HG02852 (cell line): ENCODE measurements around the gene IFNLR1.
A peak's percentile ranks its signal among the peaks of the same experiment; 100 is the strongest.
"Not testable (repeated sequence)": the region's sequence is repeated elsewhere in the genome, so short reads cannot be mapped to it uniquely, and the experiment has no call there.

Source experiments
- ATAC-seq: cut with Tn5 transposase; IDR thresholded peaks from one replicate; pipeline ENCODE4 v1.9.1; 2021; ENCODE audit warnings: mild to moderate bottlenecking, moderate library complexity; ENCODE audit not compliant: unreplicated experiment

Gene IFNLR1

DNA sequence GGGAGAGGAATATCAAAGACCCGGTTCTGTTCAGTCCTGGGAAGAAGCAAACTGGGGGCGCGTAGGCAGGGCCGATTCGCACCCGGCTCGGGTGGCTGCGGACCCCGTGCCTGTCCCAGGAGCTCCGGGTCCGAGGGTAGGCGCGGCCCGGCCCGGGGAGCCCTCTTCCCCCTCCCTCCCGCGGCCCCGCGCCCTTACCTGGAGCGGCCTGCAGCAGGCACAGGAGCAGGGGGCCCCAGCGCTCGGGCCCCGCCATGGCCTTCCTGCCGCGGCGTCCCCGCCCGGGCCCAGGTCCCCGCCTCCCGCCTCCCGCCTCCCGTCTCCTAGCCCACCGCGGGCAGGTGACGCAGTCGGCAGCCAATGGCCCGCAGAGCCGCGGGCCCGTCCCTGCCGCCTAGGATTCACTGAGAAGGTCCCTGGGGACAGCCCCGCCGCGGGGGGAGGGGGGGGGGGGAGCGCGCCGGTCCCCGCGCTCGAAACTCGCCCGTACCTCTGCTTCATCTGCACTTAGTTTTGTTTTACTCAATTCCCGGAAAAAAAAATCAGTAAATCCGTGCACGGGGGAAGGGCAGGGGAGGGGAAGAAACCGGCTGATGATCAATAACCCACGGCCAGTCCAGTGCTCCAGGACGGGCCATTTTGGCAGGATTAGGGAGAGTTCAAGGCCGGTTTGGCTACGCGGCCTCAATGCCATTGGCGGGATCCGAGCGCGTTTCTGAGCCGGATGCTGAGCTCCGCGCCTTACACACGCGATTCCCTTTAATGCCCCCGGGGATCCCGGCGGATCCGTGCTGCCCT, at the start of gene IFNLR1:
Gene IFNLR1 (minus strand): TSS at position 297 of the 798 bp plus-strand sequence. CDS start 41 bp downstream, at position 256.
- peak; percentile 44 for ATAC-seq

DNA sequence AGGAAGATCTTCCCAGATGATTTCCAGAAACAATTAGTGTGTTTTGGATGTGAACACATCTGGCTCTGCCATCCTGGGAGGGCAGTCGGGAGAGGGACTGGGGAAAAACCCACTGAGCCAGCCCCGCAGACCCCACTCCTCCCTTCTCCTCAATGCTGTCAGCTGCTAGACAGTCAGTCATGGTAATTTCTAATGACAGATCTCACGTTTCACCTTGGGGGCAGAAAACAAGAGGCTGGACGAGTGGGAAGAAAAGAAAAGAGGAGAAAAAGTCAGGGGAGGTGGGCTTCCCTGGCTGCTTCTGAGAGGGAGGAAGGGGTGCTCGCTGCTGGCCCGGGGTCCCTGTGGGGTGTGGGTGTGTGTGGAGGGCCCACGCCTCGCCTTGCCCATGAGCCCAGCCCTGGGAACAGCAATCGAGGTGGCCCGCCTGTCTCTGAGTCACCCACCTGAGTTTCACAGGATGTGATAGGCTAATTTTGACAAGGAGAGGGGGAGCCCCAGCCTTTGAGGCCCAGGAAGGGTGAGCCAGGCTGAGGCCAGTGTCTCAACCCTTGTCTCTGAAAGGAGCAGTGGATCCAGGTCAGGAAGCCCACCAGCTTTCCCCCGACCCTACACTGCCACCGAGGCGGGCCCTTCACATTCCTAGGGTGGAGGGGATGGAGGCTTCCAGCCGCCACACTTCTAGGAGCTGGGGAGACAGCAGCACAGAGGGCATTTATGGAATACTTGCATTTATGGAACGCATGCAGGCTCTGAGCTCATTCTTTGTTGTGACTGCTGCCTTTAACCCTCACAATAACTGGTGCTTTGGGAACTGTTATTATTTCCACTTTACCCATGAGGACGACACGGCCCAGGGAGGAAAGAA, 49.1 kb upstream of the IFNLR1 start:
- ATAC-seq, result no peak

DNA sequence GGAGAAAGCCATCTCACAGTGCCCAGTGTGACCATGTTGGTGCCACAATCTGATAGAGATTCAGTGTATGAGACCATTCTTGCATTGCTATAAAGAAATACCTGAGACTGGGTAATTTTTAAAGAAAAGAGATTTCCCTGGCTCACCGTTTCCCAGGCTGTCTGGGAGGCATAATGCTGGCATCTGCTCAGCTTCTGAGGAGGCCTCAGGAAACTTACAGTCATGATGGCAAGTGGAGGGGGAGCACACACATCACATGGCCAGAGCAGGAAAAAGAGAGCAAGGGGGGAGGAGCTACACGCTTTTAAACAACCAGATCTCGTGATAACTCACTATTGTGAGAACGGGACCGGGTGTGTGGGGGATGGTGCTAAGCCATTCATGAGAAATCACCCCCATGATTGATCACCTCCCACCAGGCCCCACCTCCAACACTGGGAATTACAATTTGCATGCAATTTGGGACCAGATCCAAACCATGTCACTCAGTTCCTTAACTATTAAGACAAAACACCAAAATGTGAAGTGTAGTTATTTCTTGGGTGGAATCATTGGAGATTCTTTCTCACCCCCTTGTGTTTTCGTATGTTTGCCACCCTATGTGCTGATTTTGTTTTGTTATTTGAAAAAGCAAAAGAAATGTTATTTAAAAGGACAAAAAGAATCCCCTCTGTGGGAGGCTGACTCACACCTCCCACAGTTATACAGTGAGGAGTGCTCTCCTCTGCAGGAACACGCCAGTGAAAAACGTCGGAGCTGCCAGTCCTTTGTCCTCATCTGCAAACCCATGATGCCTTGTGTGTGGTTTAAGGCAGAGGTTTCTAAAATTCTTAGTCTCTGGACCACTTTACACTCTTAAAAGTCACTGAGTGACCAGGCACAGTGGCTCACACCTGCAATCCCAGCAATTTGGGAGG, 46.9 kb upstream of the IFNLR1 start:
- ATAC-seq, result no peak

DNA sequence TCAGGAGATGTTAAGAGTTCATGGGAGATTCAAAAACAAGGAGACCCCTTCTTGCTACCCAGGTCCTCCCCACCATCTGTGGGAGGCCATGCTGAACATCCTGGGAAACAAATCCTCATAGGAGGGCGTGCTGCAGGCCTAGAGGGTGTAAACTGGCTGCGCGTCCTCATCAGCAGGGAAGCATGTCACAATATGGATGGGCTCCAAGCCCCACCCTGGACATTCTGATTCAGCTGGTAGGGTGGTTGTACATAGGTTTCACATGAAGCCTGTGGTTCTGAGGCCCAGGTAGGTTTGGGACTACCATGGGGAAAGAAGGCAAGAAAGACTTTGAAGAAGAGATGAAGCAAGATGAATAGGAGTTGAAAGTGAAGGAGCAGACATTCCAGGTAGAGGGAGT, 44.6 kb upstream of the IFNLR1 start:
- no peak for ATAC-seq

DNA sequence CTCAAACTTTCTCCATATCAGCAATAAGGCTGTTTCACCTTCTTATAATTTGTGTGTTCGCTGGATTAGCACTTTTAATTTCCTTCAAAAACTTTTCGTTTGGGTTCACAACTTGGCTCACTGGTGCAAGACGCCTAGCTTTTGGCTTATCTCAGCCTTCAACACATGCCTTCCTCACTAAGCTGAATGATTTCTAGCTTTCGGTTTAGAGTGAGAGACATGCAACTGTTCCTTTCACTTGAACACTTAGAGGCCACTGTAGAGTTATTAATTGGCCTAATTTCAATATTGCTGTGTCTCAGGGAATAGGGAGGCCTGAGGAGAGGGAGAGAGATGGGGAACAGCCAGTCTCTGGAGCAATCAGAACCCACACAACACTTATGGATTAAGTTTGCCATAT, 41.2 kb upstream of the IFNLR1 start:
- ATAC-seq, result peak; percentile 64

DNA sequence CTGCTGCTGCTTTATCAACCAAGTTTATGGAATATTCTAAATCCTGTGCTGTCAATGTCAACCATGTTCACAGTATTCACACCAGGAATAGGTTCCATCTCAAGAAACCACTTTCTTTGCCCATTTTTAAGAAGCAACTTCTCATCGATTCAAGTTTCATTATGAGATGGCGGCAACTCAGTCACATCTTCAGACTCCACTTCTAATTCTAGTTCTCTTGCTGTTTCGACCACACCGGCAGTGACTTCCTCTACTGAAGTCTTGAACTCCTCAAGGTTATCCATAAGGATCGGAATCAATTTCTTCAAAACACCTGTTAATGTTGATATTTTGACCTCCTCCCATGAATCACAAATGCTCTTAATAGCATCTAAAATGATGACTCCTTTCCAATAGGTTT, 39.7 kb upstream of the IFNLR1 start:
- peak; percentile 48 for ATAC-seq

DNA sequence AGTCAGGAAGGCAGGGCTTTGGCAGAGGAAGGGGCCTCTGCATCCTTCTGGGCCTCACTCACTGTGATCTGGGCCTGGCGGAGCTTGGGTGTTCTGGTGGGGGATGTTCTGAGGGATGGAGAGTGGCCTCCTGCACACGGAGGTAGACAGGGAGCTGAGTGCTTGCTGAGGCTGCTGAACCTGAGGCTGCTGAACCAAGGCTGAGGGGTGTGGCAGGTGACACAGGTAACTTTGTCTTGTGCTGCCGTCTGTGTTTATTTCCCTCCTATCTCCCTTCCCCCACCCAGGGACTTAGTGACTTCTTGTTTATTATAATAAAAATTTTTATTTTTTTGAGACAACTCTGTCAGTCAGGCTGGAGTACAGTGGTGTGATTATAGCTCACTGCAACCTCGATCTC, 37.7 kb upstream of the IFNLR1 start:
- no peak for ATAC-seq

DNA sequence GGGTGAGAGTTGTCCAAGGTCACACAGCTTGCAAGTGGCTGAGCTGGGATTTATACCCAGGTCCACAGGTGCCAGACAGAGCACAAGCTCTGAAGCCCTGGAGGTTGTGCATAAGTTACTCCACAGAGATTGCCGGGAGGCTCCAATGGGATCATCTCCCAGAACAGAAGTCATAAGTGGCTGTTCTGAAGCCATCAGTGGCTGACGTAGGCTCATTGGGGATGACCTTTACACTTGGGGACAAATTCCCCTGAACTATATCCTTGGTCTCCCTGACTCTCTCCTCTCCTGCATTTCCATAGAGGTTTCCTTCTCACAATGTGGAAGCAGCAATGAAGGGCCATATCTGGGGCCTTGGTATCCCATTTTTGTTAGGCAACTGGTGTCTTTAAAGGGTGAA, 37.0 kb upstream of the IFNLR1 start:
- ATAC-seq, result no peak

DNA sequence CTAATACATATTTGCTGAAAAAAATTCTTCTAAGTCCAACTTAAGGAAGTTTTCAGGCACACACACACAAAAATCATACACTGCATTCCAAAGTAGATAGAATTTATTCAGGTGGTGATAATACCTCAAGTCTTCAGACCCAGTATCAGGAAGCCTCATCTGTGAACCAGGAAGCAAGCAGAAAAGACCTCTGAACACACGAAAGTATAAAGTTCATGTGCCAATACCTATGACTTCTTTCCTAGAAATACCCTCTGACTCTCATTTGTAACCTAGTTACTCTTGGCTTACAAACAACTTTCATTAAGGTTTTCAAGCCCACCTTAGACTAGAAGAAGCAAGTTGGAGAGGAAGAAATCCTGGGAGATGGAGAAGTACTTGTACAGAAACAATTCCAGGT, 35.7 kb upstream of the IFNLR1 start:
- ATAC-seq, result no peak

DNA sequence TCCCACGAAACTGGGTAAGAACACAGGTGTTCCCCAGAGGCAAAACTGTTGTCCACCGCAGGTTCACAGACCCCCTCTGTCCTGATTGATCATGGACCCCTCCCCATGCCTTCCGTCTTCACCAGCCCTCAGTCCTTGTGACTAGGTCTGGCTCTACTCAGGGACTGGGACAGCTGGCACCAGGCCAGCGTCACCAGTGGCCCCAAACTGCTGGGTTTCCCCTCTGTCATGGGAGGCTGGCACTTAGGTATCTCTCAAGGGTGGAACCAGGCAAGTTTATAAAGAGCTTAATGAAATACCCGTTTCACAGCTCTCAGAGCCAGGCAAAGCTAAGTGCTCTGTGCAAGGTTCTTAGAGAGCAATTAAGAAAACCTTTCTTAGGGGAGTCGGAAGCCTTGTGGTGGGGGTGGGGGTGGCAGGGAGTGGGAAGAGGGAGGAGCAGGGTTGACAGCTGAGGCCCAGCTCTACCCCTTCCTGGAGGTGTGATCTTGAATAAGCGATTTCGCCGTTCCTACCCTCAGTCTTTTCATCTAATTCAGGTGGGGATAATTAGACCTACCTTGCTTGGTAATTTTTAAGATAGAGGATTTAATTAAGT, 35.0 kb upstream of the IFNLR1 start:
- ATAC-seq, result no peak

DNA sequence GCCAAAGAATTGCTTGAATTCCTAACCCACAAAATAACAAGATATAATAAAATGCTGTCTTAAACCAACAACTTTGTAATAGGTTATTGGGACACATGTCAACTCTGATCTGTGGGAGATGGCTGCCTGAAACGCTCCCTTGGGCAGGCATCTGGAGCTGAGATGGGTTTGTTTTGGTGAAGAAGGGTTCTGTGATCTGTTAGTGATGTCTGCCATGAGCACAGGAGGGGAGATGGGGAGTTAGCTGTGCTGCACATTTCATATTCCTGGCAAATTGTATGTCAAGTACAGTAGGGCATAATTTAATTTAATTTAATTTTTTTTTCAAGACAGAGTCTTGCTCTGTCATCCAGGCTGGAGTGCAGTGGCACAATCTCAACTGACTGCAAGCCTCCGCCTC, 34.2 kb upstream of the IFNLR1 start:
- no peak for ATAC-seq

DNA sequence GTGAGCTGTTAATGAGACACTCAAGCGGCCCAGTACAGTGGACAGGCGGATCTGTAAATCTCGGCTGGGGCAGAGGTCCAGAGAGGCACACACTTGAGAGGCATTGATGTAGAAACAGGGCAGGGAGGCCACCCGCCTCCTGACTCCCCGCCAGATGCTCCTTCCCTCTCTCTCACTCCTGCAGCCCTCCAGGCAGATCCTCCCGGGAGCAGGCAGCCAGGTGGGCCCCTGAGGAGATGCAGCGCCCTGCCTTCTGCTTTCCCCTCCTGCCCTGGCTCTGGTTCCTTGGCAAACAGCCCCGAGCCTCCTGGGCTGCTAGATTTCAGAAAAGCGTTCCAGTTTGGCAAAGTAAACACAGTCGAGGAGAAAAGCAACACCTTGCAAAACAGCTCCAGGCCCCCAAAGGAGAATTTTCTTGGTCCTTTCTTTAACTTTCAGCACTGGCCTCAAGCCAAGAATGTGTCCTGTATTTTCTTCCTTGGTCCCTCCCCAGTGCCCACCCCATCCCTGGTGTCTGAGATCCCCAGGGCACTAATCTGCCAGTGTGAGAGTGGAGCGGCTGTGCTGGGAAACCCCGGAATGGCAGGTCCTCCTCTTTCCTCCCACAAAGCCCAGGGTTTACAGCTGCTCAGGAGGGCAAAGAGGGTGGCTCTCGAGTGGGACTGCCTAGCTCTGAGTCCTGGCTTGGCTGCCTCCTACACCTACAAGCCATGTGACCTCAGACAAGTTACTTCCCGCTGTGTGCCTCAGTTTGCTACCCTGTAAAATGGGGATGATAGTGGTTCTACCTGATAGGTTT, 29.4 kb upstream of the IFNLR1 start:
- ATAC-seq, result no peak

DNA sequence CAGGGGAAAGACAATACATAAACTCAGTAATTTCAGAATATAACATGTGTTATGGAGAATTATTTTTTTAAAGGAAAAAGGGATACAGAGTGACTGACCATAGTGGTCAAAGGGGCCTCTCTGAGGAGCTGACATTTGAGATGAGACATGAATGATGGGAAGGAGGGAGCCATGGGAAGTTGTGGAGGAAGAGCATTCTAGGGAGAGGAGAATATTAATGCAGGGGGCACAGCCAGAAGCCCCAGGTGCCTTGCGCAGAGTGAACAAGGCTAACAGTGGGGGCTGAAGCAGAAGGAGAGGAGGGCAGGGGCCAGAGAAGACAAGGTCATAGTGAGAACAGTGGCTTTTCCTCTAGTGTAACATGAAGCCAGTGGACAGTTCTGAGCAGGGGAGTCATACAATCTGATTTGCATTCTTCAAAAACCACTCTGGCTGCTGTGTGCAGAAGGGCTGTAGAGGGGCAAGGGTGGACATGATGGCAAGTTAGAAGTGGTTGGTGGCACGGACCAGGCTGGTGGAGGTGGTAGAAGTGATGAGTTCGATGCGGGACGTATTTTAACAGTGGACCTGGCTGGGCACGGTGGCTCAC, 28.2 kb upstream of the IFNLR1 start:
- no peak for ATAC-seq

DNA sequence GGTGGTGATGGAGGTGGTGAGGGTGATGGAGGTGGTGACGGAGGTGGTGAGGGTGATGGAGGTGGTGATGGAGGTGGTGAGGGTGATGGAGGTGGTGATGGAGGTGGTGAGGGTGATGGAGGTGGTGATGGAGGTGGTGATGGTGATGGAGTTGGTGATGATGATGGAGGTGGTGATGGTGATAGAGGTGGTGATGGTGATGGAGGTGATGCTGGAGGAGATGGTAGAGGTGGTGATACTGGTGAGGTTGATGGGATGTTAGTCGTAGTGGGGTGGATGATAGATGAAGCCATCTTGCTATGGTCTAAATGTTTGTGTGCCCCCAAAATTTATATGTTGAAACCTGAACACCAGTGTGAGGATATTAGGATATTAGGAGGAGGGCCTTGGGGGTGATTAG, 25.3 kb upstream of the IFNLR1 start:
- no peak for ATAC-seq

DNA sequence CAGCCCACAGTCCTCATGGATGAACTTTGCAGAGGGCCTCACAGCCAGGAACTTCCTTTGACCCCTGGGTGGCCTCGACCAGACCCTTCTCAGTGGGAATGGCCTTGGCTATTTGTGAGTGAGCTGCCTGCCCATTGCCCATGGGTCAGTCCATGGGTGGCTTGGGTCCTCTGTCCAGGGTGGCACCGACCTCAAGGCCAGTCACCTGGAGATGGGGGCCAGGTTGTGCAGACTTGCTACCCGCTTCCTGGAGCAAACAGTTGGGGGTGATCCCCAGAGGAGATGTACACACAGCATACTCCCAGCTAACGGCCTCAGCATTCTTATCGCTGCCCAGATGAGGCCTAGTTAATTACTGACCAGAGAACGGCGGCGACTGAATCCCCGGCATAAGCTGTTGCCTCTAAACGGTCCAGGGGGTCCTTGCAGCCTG, 23.1 kb upstream of the IFNLR1 start:
- no peak for ATAC-seq

DNA sequence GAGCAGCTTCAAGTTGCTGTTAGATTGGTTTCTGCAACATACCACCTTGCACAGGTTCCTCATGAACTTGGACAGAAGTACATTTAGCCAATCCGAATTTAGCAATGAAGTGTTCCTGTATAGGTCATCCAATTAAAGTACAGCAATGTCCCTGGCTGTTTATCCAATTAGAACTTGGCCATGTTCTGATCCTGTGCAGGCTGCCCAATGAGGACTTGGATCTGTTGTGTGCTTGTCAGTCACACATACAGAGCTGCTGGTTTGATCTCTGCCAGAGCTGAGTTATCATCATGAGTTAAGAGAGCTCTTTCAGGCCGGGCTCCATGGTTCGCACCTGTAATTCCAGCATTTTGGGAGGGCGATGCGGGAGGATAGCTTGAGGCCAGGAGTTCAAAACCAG, 22.0 kb upstream of the IFNLR1 start:
- no peak for ATAC-seq

DNA sequence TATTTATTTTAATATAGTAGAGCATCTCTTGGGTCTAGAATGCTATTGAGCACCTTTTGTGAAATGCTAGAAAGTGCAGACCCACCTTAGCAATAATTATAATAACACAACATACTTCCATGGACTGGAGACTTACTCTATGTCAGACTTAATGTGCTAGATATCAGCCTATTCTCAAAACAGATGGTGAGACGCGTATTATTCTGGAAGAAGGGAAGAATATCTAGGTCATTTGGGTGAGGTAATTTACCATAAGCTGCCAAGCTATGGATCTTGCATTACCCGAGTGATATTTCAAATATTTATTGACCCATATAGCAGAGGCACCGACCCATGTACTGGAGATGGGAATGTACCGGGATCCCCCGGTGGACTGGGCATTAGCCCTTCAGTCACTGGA, 20.6 kb upstream of the IFNLR1 start:
- ATAC-seq, result no peak

DNA sequence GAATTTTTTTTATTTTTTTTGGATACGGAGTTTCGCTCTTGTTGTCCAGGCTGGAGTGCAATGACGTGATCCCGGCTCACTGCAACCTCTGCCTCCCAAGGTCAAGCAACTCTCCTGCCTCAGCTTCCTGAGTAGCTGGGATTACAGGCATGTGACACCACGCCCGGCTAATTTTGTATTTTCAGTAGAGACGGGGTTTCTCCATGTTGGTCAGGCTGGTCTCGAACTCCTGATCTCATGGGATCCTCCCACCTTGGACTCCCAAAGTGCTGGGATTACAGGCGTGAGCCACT, 20.3 kb upstream of the IFNLR1 start:
- not testable (repeated sequence) for ATAC-seq

DNA sequence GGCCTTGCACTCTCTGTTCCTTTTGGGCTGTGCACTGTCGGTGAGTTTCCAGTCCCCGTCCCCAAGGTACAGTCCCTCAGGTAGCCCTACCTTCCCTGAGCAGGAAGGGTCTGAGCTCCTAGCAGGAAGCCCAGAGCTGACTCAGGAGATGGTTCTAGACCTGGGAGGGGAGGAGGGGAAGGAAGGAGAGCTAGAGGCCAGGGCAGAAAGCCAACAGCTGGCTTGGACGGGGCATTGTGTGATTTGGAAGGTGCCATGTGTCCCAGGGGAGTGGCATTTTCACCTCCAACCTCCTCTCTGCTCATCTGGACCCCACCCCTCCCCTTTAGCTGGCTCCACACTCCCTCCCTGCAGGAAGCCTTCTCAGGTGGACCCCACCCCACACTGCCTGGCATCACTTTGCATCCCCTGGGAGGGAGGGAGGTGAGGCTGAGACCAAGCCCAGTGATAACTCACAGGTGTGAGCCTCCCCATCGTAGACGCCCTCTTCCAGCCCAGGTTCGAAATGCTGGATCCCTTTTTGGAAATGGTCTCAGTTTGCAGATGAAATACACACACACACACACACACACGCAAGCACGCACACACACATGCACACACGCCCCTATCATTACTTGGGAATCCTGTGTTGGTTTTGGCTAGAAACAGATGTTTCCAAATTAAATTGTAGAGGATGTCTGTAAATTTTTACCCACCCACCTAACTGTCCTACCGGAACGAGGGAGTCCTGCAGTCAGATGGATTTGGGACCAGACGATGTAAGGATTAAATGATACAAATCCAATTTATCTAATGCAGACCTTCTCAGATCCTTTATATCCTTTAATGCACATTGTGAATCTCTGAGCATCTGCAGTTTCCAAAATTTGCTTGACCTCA, 19.7 kb upstream of the IFNLR1 start:
- ATAC-seq, result no peak
